ENCODE data around the gene ATXN2. TPM values are rescaled to one million over a fixed set of nuclear protein-coding genes. Genes with fewer than 3 reads are reported as not detected.

ATXN2 gene
- total RNA-seq, 1 donor from 2014 or later = 25.0 TPM

- Histone ChIP-seq H3K9me3 (no peaks in the 10 kb centered on the region), H3K27me3 (no peaks in the 10 kb centered on the region), H3K27ac (peak overlapping the region; percentile 91 to 92), H3K4me3 (peak overlapping the region; percentile 18 to 90), H3K36me3 (no peaks in the 10 kb centered on the region), H3K4me1 (peaks cover 15 to 54% of the 10 kb centered on the region in 2 donors)
- DNase-seq (ENCODE audit: low spot score in 2 of 2) = no peak
- intact Hi-C loops (cut with DNase I) = no loop called here
- TF ChIP-seq CTCF (IDR thresholded peaks at IDR 0.05) = no peak
Measured at GRCh38 chr12:111408686-111409402, 190.3 kb downstream of the ATXN2 start.

GRCh38 chr12:111408116-111408440 is 191.0 kb downstream of the ATXN2 start:
- Histone ChIP-seq H3K27ac (peak overlapping the region; percentile 91 to 92), H3K4me1 (peaks cover 15 to 54% of the 10 kb centered on the region in 2 donors)
- intact Hi-C loops (cut with DNase I) = no loop called here

GRCh38 chr12:111407377-111408115 is 191.6 kb downstream of the ATXN2 start:
- TF ChIP-seq CTCF (IDR thresholded peaks at IDR 0.05) = no peak
- intact Hi-C loops (cut with DNase I) = loop anchor here (2.0 kb wide), 2 partner anchors 25 to 191 kb away; partner anchors contain the start of gene ATXN2
- Histone ChIP-seq H3K36me3 (no peaks in the 10 kb centered on the region), H3K27ac (peak overlapping the region; percentile 91 to 92), H3K4me3 (peak overlapping the region; percentile 83 to 90), H3K27me3 (no peaks in the 10 kb centered on the region), H3K4me1 (peaks cover 15 to 51% of the 10 kb centered on the region in 2 donors), H3K9me3 (no peaks in the 10 kb centered on the region)
- no peak for DNase-seq (ENCODE audit: low spot score in 2 of 2)

More at GRCh38 chr12:111408116-111408440, 191.0 kb downstream of the ATXN2 start:
- peak overlapping the region in 1 of 2 donors; percentile 90 for H3K4me3 ChIP-seq
- H3K9me3 ChIP-seq = no peaks in the 10 kb centered on the region
- no peaks in the 10 kb centered on the region for H3K36me3 ChIP-seq
- no peak for TF ChIP-seq CTCF (IDR thresholded peaks at IDR 0.05)
- H3K27me3 ChIP-seq = no peaks in the 10 kb centered on the region
- DNase-seq (ENCODE audit: low spot score in 2 of 2) = no peak

- no peaks in the 10 kb centered on the region for H3K27me3 ChIP-seq
- no peak for TF ChIP-seq CTCF (IDR thresholded peaks at IDR 0.05)
- H3K27ac ChIP-seq = peak overlapping the region; percentile 91 to 92
- no peaks in the 10 kb centered on the region for H3K9me3 ChIP-seq
- peak in 1 of 2 donors; percentile 74 for DNase-seq (ENCODE audit: low spot score in 2 of 2)
- peak overlapping the region; percentile 83 to 90 for H3K4me3 ChIP-seq
- H3K4me1 ChIP-seq = peaks cover 15 to 46% of the 10 kb centered on the region in 2 donors
- intact Hi-C loops (cut with DNase I) = loop anchor here (2.0 kb wide), 2 partner anchors 26 to 192 kb away; partner anchors contain the start of gene ATXN2
- H3K36me3 ChIP-seq = no peaks in the 10 kb centered on the region
Measured at GRCh38 chr12:111406474-111407376, 192.4 kb downstream of the ATXN2 start.

GRCh38 chr12:111405859-111406473 is 193.1 kb downstream of the ATXN2 start, which contains the start of gene SH2B3:
TSS of gene SH2B3 (plus strand) at chr12:111405923. CDS start at chr12:111418146, 12,223 bp downstream.
- peak in 1 of 3 experiments; percentile 23 for TF ChIP-seq CTCF (IDR thresholded peaks at IDR 0.05)
- intact Hi-C loops (cut with DNase I) = loop anchor here (2.0 kb wide), 3 partner anchors 27 to 193 kb away; partner anchors contain the start of genes ATXN2 and PHETA1
- no peak for DNase-seq (ENCODE audit: low spot score in 2 of 2)

More at GRCh38 chr12:111405859-111406473, 193.1 kb downstream of the ATXN2 start, which contains the start of gene SH2B3:
- peak within 1 kb of the TSS; percentile 91 to 92 for H3K27ac ChIP-seq
- H3K4me3 ChIP-seq = peak within 1 kb of the TSS; percentile 83 to 90
- H3K4me1 ChIP-seq = peaks cover 15 to 39% of the 10 kb centered on the region in 2 donors
- H3K36me3 ChIP-seq = no peaks in the 10 kb centered on the region
- H3K9me3 ChIP-seq = no peaks in the 10 kb centered on the region
- H3K27me3 ChIP-seq = no peaks in the 10 kb centered on the region
